ENCODE results near the gene CRMP1. TPM values are rescaled to one million over a fixed set of nuclear protein-coding genes. Genes with fewer than 3 reads are reported as not detected.

CRMP1 gene
- total RNA-seq, 4 donors from 2014 or later = 2.1 to 5.0 (median 4.7) TPM; not detected in 1

GRCh38 chr4:5808081-5808741 is 84.7 kb downstream of the CRMP1 start:
- intact Hi-C loops (cut with DNase I) = no loop called here
- Histone ChIP-seq H3K9me3 (no peaks in the 10 kb centered on the region), H3K4me1 (no peaks in the 10 kb centered on the region), H3K36me3 (peaks cover 0 to 94% (median 0%) of the 10 kb centered on the region in 3 donors), H3K27ac (no peak overlapping the region), H3K27me3 (no peaks in the 10 kb centered on the region), H3K4me3 (no peak overlapping the region)
- 94% methylated on average over 3 to 7 of the region's 10 CpGs for WGBS, 2 donors
- no peak for TF ChIP-seq CTCF (IDR thresholded peaks at IDR 0.05)
- no peak for TF ChIP-seq POLR2A (IDR thresholded peaks at IDR 0.05)
- no peak for DNase-seq

- no peak overlapping the region for H3K4me3 ChIP-seq
- intact Hi-C loops (cut with DNase I) = no loop called here
- H3K36me3 ChIP-seq = peaks cover 0 to 94% (median 2%) of the 10 kb centered on the region in 3 donors
- no peaks in the 10 kb centered on the region for H3K27me3 ChIP-seq
- 67 to 97% methylated on average over 3 to 5 of the region's 11 CpGs for WGBS, 2 donors
- H3K27ac ChIP-seq = no peak overlapping the region
- TF ChIP-seq POLR2A (IDR thresholded peaks at IDR 0.05) = no peak
- no peak for TF ChIP-seq CTCF (IDR thresholded peaks at IDR 0.05)
- DNase-seq = no peak
- no peaks in the 10 kb centered on the region for H3K4me1 ChIP-seq
- no peaks in the 10 kb centered on the region for H3K9me3 ChIP-seq
Measured at GRCh38 chr4:5805270-5805669, 87.6 kb downstream of the CRMP1 start.

GRCh38 chr4:5804656-5805055 is 88.2 kb downstream of the CRMP1 start:
- TF ChIP-seq CTCF (IDR thresholded peaks at IDR 0.05) (no peak), POLR2A (IDR thresholded peaks at IDR 0.05) (no peak)
- Histone ChIP-seq H3K27ac (no peak overlapping the region), H3K27me3 (no peaks in the 10 kb centered on the region), H3K9me3 (no peaks in the 10 kb centered on the region), H3K4me3 (no peak overlapping the region), H3K4me1 (no peaks in the 10 kb centered on the region), H3K36me3 (peaks cover 0 to 91% (median 2%) of the 10 kb centered on the region in 3 donors)
- 87 to 94% methylated on average over 6 to 7 of the region's 14 CpGs for WGBS, 2 donors
- DNase-seq = no peak
- intact Hi-C loops (cut with DNase I) = no loop called here

GRCh38 chr4:5802565-5802964 is 90.3 kb downstream of the CRMP1 start:
- intact Hi-C loops (cut with DNase I) = no loop called here
- no peak for DNase-seq
- 81 to 86% methylated on average over 8 to 12 of the region's 12 CpGs for WGBS, 2 donors

More at GRCh38 chr4:5802565-5802964, 90.3 kb downstream of the CRMP1 start:
- H3K4me1 ChIP-seq = no peaks in the 10 kb centered on the region
- H3K36me3 ChIP-seq = peaks cover 0 to 93% (median 2%) of the 10 kb centered on the region in 3 donors
- no peak for TF ChIP-seq CTCF (IDR thresholded peaks at IDR 0.05)
- no peak for TF ChIP-seq POLR2A (IDR thresholded peaks at IDR 0.05)
- H3K9me3 ChIP-seq = no peaks in the 10 kb centered on the region
- no peaks in the 10 kb centered on the region for H3K27me3 ChIP-seq
- no peak overlapping the region for H3K4me3 ChIP-seq
- H3K27ac ChIP-seq = no peak overlapping the region
